GM23338 (cell line): ENCODE results near the gene PIP5K1C. TPM values are rescaled to one million over a fixed set of nuclear protein-coding genes. Genes with fewer than 3 reads are reported as not detected.

Experiments used
- ZNF462 ChIP-seq: fragments of 250-450 bp; sonication (Bioruptor Pico); IDR thresholded peaks from 2 replicates; pipeline ENCODE4 v1.5.0; 2020; ENCODE audit warnings: mild to moderate bottlenecking, moderate library complexity
- polyA plus RNA-seq: library from polyadenylated mRNA; unstranded; fragments of >200 nt; fragmentation: Nextera tagmentation; extraction: Ambion mirVana; gene quantifications from 2 replicates; pipeline ENCODE4 v1.2.1, GENCODE V29; 2016
- total RNA-seq: library from RNA; depleted of rRNA; stranded (reverse); fragments of >200 nt; shearing (Covaris generic); gene quantifications from 2 replicates; pipeline ENCODE4 v1.2.3, GENCODE V29; 2014
- TF ChIP-seq, protein P1 (sequence below): IDR thresholded peaks from one replicate; pipeline ENCODE4 v1.6.1; 2018; ENCODE audit warnings: antibody characterized with exemption; ENCODE audit not compliant: unreplicated experiment

Gene PIP5K1C
- total and polyA plus RNA-seq, 2 experiments from 2014 or later: 11.8 to 46.7 TPM

- TF ChIP-seq, protein P1, sequence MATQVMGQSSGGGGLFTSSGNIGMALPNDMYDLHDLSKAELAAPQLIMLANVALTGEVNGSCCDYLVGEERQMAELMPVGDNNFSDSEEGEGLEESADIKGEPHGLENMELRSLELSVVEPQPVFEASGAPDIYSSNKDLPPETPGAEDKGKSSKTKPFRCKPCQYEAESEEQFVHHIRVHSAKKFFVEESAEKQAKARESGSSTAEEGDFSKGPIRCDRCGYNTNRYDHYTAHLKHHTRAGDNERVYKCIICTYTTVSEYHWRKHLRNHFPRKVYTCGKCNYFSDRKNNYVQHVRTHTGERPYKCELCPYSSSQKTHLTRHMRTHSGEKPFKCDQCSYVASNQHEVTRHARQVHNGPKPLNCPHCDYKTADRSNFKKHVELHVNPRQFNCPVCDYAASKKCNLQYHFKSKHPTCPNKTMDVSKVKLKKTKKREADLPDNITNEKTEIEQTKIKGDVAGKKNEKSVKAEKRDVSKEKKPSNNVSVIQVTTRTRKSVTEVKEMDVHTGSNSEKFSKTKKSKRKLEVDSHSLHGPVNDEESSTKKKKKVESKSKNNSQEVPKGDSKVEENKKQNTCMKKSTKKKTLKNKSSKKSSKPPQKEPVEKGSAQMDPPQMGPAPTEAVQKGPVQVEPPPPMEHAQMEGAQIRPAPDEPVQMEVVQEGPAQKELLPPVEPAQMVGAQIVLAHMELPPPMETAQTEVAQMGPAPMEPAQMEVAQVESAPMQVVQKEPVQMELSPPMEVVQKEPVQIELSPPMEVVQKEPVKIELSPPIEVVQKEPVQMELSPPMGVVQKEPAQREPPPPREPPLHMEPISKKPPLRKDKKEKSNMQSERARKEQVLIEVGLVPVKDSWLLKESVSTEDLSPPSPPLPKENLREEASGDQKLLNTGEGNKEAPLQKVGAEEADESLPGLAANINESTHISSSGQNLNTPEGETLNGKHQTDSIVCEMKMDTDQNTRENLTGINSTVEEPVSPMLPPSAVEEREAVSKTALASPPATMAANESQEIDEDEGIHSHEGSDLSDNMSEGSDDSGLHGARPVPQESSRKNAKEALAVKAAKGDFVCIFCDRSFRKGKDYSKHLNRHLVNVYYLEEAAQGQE: no peak
- TF ChIP-seq ZNF462 (CRISPR knock-in tag): no peak
These were observed 41.2 kb downstream of the PIP5K1C start (continued) for GRCh38 chr19:3658870-3659745.
